Neural progenitor cell (in vitro differentiated cells): ENCODE measurements around the gene ATP1A2. TPM values are rescaled to one million over a fixed set of nuclear protein-coding genes. Genes with fewer than 3 reads are reported as not detected.

Experiments
- DNase-seq: peaks from one replicate; pipeline ENCODE4 v3.0.0-alpha.2; 2016; ENCODE audit warnings: low spot score
- H2AFZ ChIP-seq: fragments of 200-600 bp; sonication (generic); replicated peaks from 2 replicates; pipeline ENCODE4 v1.6.1; 2016; ENCODE audit warnings: antibody characterized with exemption
- H3F3A ChIP-seq: fragments of 200-600 bp; sonication (generic); 2 replicates; pipeline ENCODE4 v1.6.1; 2016; ENCODE audit warnings: antibody characterized with exemption, low read depth
- H3K27ac ChIP-seq: fragments of 200-600 bp; sonication (generic); 2 replicates; pipeline ENCODE4 v1.5.1; 2016; ENCODE audit warnings: mild to moderate bottlenecking
- H3K27me3 ChIP-seq: fragments of 200-600 bp; sonication (generic); 2 replicates; pipeline ENCODE4 v1.6.1; 2016; ENCODE audit warnings: mild to moderate bottlenecking, moderate library complexity
- H3K36me3 ChIP-seq: fragments of 200-600 bp; sonication (generic); 2 replicates; pipeline ENCODE4 v1.5.1; 2016
- H3K4me1 ChIP-seq: fragments of 200-600 bp; sonication (generic); 2 replicates; pipeline ENCODE4 v1.6.1; 2016; ENCODE audit warnings: mixed run types
- H3K4me2 ChIP-seq: fragments of 200-600 bp; sonication (generic); 2 replicates; pipeline ENCODE4 v1.6.1; 2016
- H3K4me3 ChIP-seq: fragments of 200-600 bp; sonication (generic); 2 replicates; pipeline ENCODE4 v1.5.1; 2016
- H3K79me2 ChIP-seq: fragments of 200-600 bp; sonication (generic); 2 replicates; pipeline ENCODE4 v1.6.1; 2016; ENCODE audit warnings: low read depth
- H3K9ac ChIP-seq: fragments of 200-600 bp; sonication (generic); 2 replicates; pipeline ENCODE4 v1.6.1; 2016
- H3K9me3 ChIP-seq: fragments of 200-600 bp; sonication (generic); 2 replicates; pipeline ENCODE4 v1.5.1; 2016; ENCODE audit warnings: low read depth
- H4K20me1 ChIP-seq: fragments of 200-600 bp; sonication (generic); 2 replicates; pipeline ENCODE4 v1.6.1; 2016; ENCODE audit warnings: low read depth
- H3K27ac Mint-ChIP-seq: 3 replicates; pipeline ENCODE4 v1.8.0; 2021; ENCODE audit warnings: mixed read lengths
- H3K27me3 Mint-ChIP-seq: 2 replicates; pipeline ENCODE4 v1.8.0; 2022; ENCODE audit warnings: low read depth, mild to moderate bottlenecking, inconsistent platforms, moderate library complexity, mixed read lengths; ENCODE audit not compliant: insufficient read depth
- H3K36me3 Mint-ChIP-seq: 3 replicates; pipeline ENCODE4 v1.8.0; 2021; ENCODE audit warnings: mixed read lengths
- H3K4me1 Mint-ChIP-seq: 3 replicates; pipeline ENCODE4 v1.8.0; 2021; ENCODE audit warnings: mixed read lengths
- H3K4me3 Mint-ChIP-seq: 3 replicates; pipeline ENCODE4 v1.8.0; 2021; ENCODE audit warnings: mild to moderate bottlenecking, moderate library complexity, mixed read lengths
- H3K9me3 Mint-ChIP-seq: 3 replicates; pipeline ENCODE4 v1.8.0; 2020; ENCODE audit warnings: mixed read lengths
- EZH2 ChIP-seq: fragments of 200-600 bp; sonication (generic); IDR thresholded peaks from 2 replicates; pipeline ENCODE4 v1.6.1; 2017; ENCODE audit warnings: antibody characterized with exemption, mild to moderate bottlenecking, moderate library complexity
- EZH2phosphoT487 ChIP-seq: fragments of 200-600 bp; sonication (generic); IDR thresholded peaks from 2 replicates; pipeline ENCODE4 v1.6.1; 2017; ENCODE audit warnings: antibody characterized with exemption
- total RNA-seq: library from RNA; depleted of rRNA; stranded (reverse); fragments of >200 nt; gene quantifications from 2 replicates; pipeline ENCODE4 v1.2.3, GENCODE V29; 2015; ENCODE audit warnings: low replicate concordance
- TF ChIP-seq, protein P1 (sequence below): fragments of 200-600 bp; sonication (generic); IDR thresholded peaks from 2 replicates; pipeline ENCODE4 v1.5.1; 2017; ENCODE audit warnings: antibody characterized with exemption, mild to moderate bottlenecking

ATP1A2 gene
- total RNA-seq, 1 donor from 2014 or later, result 88.6 TPM

DNA sequence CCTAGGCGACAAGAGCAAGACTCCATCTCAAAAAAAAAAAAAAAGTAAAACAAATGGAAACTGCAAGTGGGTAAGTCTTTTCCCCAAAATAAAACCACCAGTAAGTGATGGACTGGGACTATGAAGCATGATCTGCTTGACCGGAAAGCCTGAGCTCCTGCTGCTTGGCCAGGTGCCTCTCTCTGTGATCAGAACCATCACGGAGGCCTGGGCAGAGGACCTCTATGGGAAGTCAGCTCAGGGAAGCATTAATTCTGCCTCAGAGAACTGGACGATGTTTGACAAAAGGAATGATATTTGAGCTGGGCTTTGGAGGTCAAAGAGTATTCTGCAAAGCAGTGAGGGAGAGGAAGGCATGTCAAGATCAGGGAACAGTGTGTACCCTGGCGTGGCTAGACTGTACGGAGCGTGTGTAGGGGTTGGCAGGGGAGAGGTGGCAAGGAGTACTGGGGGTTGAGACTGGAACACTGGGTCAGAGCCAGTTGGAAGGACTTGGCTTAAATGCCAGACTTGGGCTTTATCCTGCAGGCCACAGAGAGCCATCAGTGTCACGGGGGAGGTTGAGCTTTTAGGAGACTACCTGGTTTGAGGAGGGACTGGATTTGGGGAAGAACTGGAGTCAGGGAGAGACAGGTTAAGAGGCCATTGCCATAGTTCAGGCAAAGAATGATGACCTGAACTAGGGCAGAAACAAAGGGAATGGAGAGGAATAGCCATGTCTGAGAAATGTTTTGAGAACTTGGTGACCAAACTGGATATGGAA is 16.4 kb downstream of the ATP1A2 start:
- no peaks in the 10 kb centered on the region for H3K4me1 ChIP-seq
- Mint-ChIP-seq H3K4me3 (no peak overlapping the region), H3K4me1 (peaks cover 6% of the 10 kb centered on the region), H3K9me3 (no peaks in the 10 kb centered on the region), H3K36me3 (peaks cover 65% of the 10 kb centered on the region), H3K27me3 (peaks cover 6% of the 10 kb centered on the region), H3K27ac (no peak overlapping the region)
- no peaks in the 10 kb centered on the region for H3K9me3 ChIP-seq
- TF ChIP-seq EZH2 (no peak), EZH2phosphoT487 (no peak)
- TF ChIP-seq, protein P1, sequence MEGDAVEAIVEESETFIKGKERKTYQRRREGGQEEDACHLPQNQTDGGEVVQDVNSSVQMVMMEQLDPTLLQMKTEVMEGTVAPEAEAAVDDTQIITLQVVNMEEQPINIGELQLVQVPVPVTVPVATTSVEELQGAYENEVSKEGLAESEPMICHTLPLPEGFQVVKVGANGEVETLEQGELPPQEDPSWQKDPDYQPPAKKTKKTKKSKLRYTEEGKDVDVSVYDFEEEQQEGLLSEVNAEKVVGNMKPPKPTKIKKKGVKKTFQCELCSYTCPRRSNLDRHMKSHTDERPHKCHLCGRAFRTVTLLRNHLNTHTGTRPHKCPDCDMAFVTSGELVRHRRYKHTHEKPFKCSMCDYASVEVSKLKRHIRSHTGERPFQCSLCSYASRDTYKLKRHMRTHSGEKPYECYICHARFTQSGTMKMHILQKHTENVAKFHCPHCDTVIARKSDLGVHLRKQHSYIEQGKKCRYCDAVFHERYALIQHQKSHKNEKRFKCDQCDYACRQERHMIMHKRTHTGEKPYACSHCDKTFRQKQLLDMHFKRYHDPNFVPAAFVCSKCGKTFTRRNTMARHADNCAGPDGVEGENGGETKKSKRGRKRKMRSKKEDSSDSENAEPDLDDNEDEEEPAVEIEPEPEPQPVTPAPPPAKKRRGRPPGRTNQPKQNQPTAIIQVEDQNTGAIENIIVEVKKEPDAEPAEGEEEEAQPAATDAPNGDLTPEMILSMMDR, result no peak
- no peak overlapping the region for H2AFZ ChIP-seq
- peaks cover 4% of the 10 kb centered on the region for H3K36me3 ChIP-seq
- H3F3A ChIP-seq, result peaks cover 3% of the 10 kb centered on the region
- H3K79me2 ChIP-seq, result no peaks in the 10 kb centered on the region
- no peak for DNase-seq
- H3K4me2 ChIP-seq, result no peak overlapping the region
- H3K9ac ChIP-seq, result no peak overlapping the region
- H4K20me1 ChIP-seq, result no peaks in the 10 kb centered on the region
- H3K27ac ChIP-seq, result peak overlapping the region; percentile 16
- H3K4me3 ChIP-seq, result no peak overlapping the region
- no peaks in the 10 kb centered on the region for H3K27me3 ChIP-seq

GRCh38 chr1:160133990-160134770 is 18.6 kb downstream of the ATP1A2 start:
- TF ChIP-seq, protein P1, result no peak
- no peak for TF ChIP-seq EZH2phosphoT487
- TF ChIP-seq EZH2, result no peak
- H4K20me1 ChIP-seq, result no peaks in the 10 kb centered on the region
- Mint-ChIP-seq H3K4me1 (peaks cover 6% of the 10 kb centered on the region), H3K4me3 (no peak overlapping the region), H3K27ac (no peak overlapping the region), H3K9me3 (no peaks in the 10 kb centered on the region), H3K36me3 (peaks cover 64% of the 10 kb centered on the region), H3K27me3 (peaks cover 9% of the 10 kb centered on the region)
- no peaks in the 10 kb centered on the region for H3K4me1 ChIP-seq
- H3K9me3 ChIP-seq, result no peaks in the 10 kb centered on the region
- H3K27me3 ChIP-seq, result no peaks in the 10 kb centered on the region
- no peak overlapping the region for H3K4me2 ChIP-seq
- H3K9ac ChIP-seq, result no peak overlapping the region
- no peaks in the 10 kb centered on the region for H3K36me3 ChIP-seq
- no peak overlapping the region for H3K27ac ChIP-seq
- peaks cover 8% of the 10 kb centered on the region for H3F3A ChIP-seq
- no peaks in the 10 kb centered on the region for H3K79me2 ChIP-seq
- no peak for DNase-seq
- no peak overlapping the region for H2AFZ ChIP-seq
- H3K4me3 ChIP-seq, result no peak overlapping the region

GRCh38 chr1:160134791-160135572 is 19.4 kb downstream of the ATP1A2 start:
- Histone ChIP-seq H3K27me3 (no peaks in the 10 kb centered on the region), H3K4me3 (no peak overlapping the region), H3K9ac (no peak overlapping the region), H2AFZ (no peak overlapping the region), H3K4me1 (no peaks in the 10 kb centered on the region), H3K27ac (no peak overlapping the region), H3K36me3 (no peaks in the 10 kb centered on the region), H3K4me2 (no peak overlapping the region), H3K9me3 (no peaks in the 10 kb centered on the region), H3K79me2 (no peaks in the 10 kb centered on the region), H4K20me1 (no peaks in the 10 kb centered on the region), H3F3A (peaks cover 8% of the 10 kb centered on the region)
- TF ChIP-seq EZH2phosphoT487 (no peak), EZH2 (no peak)
- TF ChIP-seq, protein P1, result no peak
- H3K27ac Mint-ChIP-seq, result no peak overlapping the region
- H3K4me3 Mint-ChIP-seq, result no peak overlapping the region
- no peak for DNase-seq
- peaks cover 6% of the 10 kb centered on the region for H3K4me1 Mint-ChIP-seq
- no peaks in the 10 kb centered on the region for H3K9me3 Mint-ChIP-seq
- peaks cover 9% of the 10 kb centered on the region for H3K27me3 Mint-ChIP-seq
- H3K36me3 Mint-ChIP-seq, result peaks cover 69% of the 10 kb centered on the region
